Fibroblast of villous mesenchyme (primary cell): Measurements from ENCODE around the gene SLF2. TPM values are rescaled to one million over a fixed set of nuclear protein-coding genes. Genes with fewer than 3 reads are reported as not detected.

Experiments used
- DNase-seq: peaks from one replicate; pipeline ENCODE4 v3.0.0-alpha.2; 2010; ENCODE audit warnings: low read depth
- H3K4me3 ChIP-seq: 2 replicates; pipeline ENCODE4 v1.5.1; 2011; ENCODE audit warnings: low read depth, mild to moderate bottlenecking, low read length
- CTCF ChIP-seq: IDR thresholded peaks from 2 replicates; pipeline ENCODE4 v1.5.1; 2012; ENCODE audit warnings: low read depth, mild to moderate bottlenecking, low read length; ENCODE audit not compliant: insufficient read depth
- total RNA-seq: library from RNA; depleted of rRNA; stranded (reverse); fragments of >200 nt; gene quantifications from 2 replicates; pipeline ENCODE4 v1.2.3, GENCODE V29; 2012

Gene SLF2
- total RNA-seq, 1 donor: 55.7 TPM

- peak; percentile 53 for DNase-seq
- no peak for TF ChIP-seq CTCF
- H3K4me3 ChIP-seq: no peak overlapping the region
Measured at GRCh38 chr10:100899171-100899570, 13.6 kb upstream of the SLF2 start.

- DNase-seq: no peak
- no peak overlapping the region for H3K4me3 ChIP-seq
- TF ChIP-seq CTCF: no peak
Measured at GRCh38 chr10:100901051-100901450, 11.7 kb upstream of the SLF2 start.

GRCh38 chr10:100902622-100903021 lies 10.1 kb upstream of the SLF2 start:
- DNase-seq: no peak
- TF ChIP-seq CTCF: no peak
- no peak overlapping the region for H3K4me3 ChIP-seq

- no peak overlapping the region for H3K4me3 ChIP-seq
- DNase-seq: no peak
- no peak for TF ChIP-seq CTCF
Measured at GRCh38 chr10:100904917-100905316, 7.8 kb upstream of the SLF2 start.

- no peak for TF ChIP-seq CTCF
- H3K4me3 ChIP-seq: no peak overlapping the region
- no peak for DNase-seq
Measured at GRCh38 chr10:100907175-100907574, 5.6 kb upstream of the SLF2 start.

- TF ChIP-seq CTCF: no peak
- DNase-seq: no peak
- H3K4me3 ChIP-seq: no peak overlapping the region
Measured at GRCh38 chr10:100907773-100908363, 4.9 kb upstream of the SLF2 start.

GRCh38 chr10:100908378-100908777 lies 4.4 kb upstream of the SLF2 start:
- no peak for TF ChIP-seq CTCF
- no peak overlapping the region for H3K4me3 ChIP-seq
- DNase-seq: no peak
